ENCODE measurements around the gene MAGOH. TPM values are rescaled to one million over a fixed set of nuclear protein-coding genes. Genes with fewer than 3 reads are reported as not detected.

The MAGOH gene
- total and polyA plus RNA-seq, 2 of the 13 experiments (the other 11 are each of a cell fraction or from before 2014, with no cell fraction given), result 24.1 to 87.0 TPM

GRCh38 chr1:53262000-53262399 is 23.7 kb upstream of the MAGOH start:
- no peak for FAIRE-seq
- Histone ChIP-seq H2AFZ (ENCODE audit: low read length) (no peak overlapping the region), H3K27ac (ENCODE audit: extremely low read length, insufficient read depth, low read length) (no peak overlapping the region), H3K4me1 (ENCODE audit: insufficient read depth, low read length) (no peaks in the 10 kb centered on the region), H3K27me3 (ENCODE audit: control insufficient read depth in 1 of 2, insufficient read depth in 2 of 2, low read length in 2 of 2) (no peaks in the 10 kb centered on the region), H3K9ac (ENCODE audit: insufficient read depth, low read depth, low read length) (no peak overlapping the region), H3K4me2 (ENCODE audit: low read depth, low read length) (no peak overlapping the region), H4K20me1 (ENCODE audit: insufficient read depth, low read length) (no peaks in the 10 kb centered on the region), H3K9me3 (ENCODE audit: low read length) (no peaks in the 10 kb centered on the region), H3K36me3 (replicated peaks in 1 of 2; ENCODE audit: control insufficient read depth in 1 of 2, insufficient read depth in 2 of 2, low read length in 2 of 2) (peaks cover 24 to 74% of the 10 kb centered on the region in 2 experiments), H3K79me2 (ENCODE audit: insufficient read depth, low read length) (no peaks in the 10 kb centered on the region), H3K4me3 (replicated peaks in 1 of 3; ENCODE audit: insufficient read depth in 1 of 3, low read depth in 2 of 3, low read length in 3 of 3) (no peak overlapping the region)
- ATAC-seq, result no peak
- CTCF ChIA-PET (ENCODE audit: low intra/inter-chr PET ratio, low total read pairs), result no interaction called here
- in situ Hi-C loops (cut with HindIII; ENCODE audit: extremely low pct_ligation_motif_present, low pct_unique_long_range_greater_than_20kb) (no loop called here), intact Hi-C loops (cut with micrococcal nuclease; ENCODE audit: unreplicated experiment) (no loop called here)
- 100% methylated on average over 3 of the region's 3 CpGs for WGBS (ENCODE audit: low lambda C conversion rate)
- no peak for DNase-seq (ENCODE audit: low spot score)
- POLR2A ChIA-PET, result no interaction called here
- BruUV-seq (replicated peaks), result no TSS peak
- TF ChIP-seq ZNF784 (CRISPR knock-in tag; IDR thresholded peaks at IDR 0.05; ENCODE audit: borderline replicate concordance), result no peak
- TF ChIP-seq IKZF5 (CRISPR knock-in tag; IDR thresholded peaks at IDR 0.05), result no peak
- no peak for TF ChIP-seq ZBTB25 (CRISPR knock-in tag; IDR thresholded peaks at IDR 0.05)
- no peak for TF ChIP-seq PRDM15 (CRISPR knock-in tag; IDR thresholded peaks at IDR 0.05)
- TF ChIP-seq SP2 (CRISPR knock-in tag; IDR thresholded peaks at IDR 0.05), result no peak
- no peak for TF ChIP-seq NFE2L2 (IDR thresholded peaks at IDR 0.05; ENCODE audit: low read length)
- TF ChIP-seq MAFF (IDR thresholded peaks at IDR 0.05; ENCODE audit: low read depth, low read length), result peak; percentile 35; the same call in 1 of the 2 replicates
- peak; percentile 41 to 68; a peak in 2 of 4 replicates for TF ChIP-seq MAFK (conservative IDR thresholded peaks at IDR 0.05 in 1 of 2, IDR thresholded peaks at IDR 0.05 in 1 of 2; ENCODE audit: low read length in 2 of 2)

Data from HepG2 (cell line).